HepG2 (cell line): Measurements from ENCODE around the gene USH2A.

ENCODE experiments used
- ETV6 ChIP-seq: sonication (generic); formaldehyde crosslinking; conservative IDR thresholded peaks from 2 replicates; pipeline ENCODE4 v1.4.0; 2020; ENCODE audit warnings: missing genetic modification reagents
- POLR2A ChIP-seq, 2 experiments: IDR thresholded peaks; 2 replicates each; pipeline ENCODE4 v1.6.1; 2011; ENCODE audit warnings: low read depth in 2 of 2, low read length in 2 of 2, mild to moderate bottlenecking in 1 of 2, moderate library complexity in 1 of 2; ENCODE audit not compliant: insufficient read depth in 1 of 2
- RAD21 ChIP-seq: fragments of 450-650 bp; formaldehyde crosslinking; IDR thresholded peaks from 2 replicates; pipeline ENCODE4 v1.5.0; 2020; ENCODE audit warnings: mild to moderate bottlenecking
- SKIL ChIP-seq: sonication (generic); formaldehyde crosslinking; IDR thresholded peaks from 2 replicates; pipeline ENCODE4 v1.8.0; 2022; ENCODE audit warnings: missing genetic modification reagents, mild to moderate bottlenecking, moderate library complexity, borderline replicate concordance
- ZNF607 ChIP-seq: sonication (generic); formaldehyde crosslinking; IDR thresholded peaks from 2 replicates; pipeline ENCODE4 v1.5.1; 2020; ENCODE audit warnings: missing genetic modification reagents, mild to moderate bottlenecking, borderline replicate concordance
- ZNF646 ChIP-seq: sonication (generic); formaldehyde crosslinking; IDR thresholded peaks from 2 replicates; pipeline ENCODE4 v1.9.0; 2021; ENCODE audit warnings: mild to moderate bottlenecking, missing genetic modification reagents

GRCh38 chr1:216410026-216410425 is 13.2 kb downstream of the USH2A start:
- no peak for TF ChIP-seq ETV6 (CRISPR knock-in tag)
- no peak for TF ChIP-seq POLR2A (IDR thresholded peaks at IDR 0.05; ENCODE audit: insufficient read depth in 1 of 2, low read depth in 2 of 2, low read length in 2 of 2)
- no peak for TF ChIP-seq ZNF607 (CRISPR knock-in tag)
- no peak for TF ChIP-seq ZNF646 (CRISPR knock-in tag)
- TF ChIP-seq RAD21 = no peak
- no peak for TF ChIP-seq SKIL (CRISPR knock-in tag)
